Lower lobe of right lung (tissue), 2 donors: ENCODE measurements around the gene ZFP57. TPM values are rescaled to one million over a fixed set of nuclear protein-coding genes. Genes with fewer than 3 reads are reported as not detected.

Experiments
- ATAC-seq, 2 donors: fragments of 200-7000 bp; cut with Tn5 transposase; one replicate each; pipeline ENCODE4 v1.9.1; 2020 to 2022; ENCODE audit warnings: mild to moderate bottlenecking in 2 of 2, moderate library complexity in 2 of 2
- DNase-seq: peaks from one replicate; pipeline ENCODE4 v3.0.0-alpha.2; 2020
- H3K27ac ChIP-seq: fragments of 200-600 bp; one replicate; pipeline ENCODE4 v1.8.0; 2022
- H3K27me3 ChIP-seq: fragments of 200-600 bp; one replicate; pipeline ENCODE4 v1.8.0; 2022; ENCODE audit warnings: low read depth
- H3K36me3 ChIP-seq: fragments of 200-600 bp; one replicate; pipeline ENCODE4 v1.8.0; 2022; ENCODE audit warnings: mild to moderate bottlenecking
- H3K4me1 ChIP-seq: fragments of 200-600 bp; one replicate; pipeline ENCODE4 v1.8.0; 2022
- H3K4me3 ChIP-seq: fragments of 200-600 bp; one replicate; pipeline ENCODE4 v1.8.0; 2022; ENCODE audit warnings: mild to moderate bottlenecking
- H3K9me3 ChIP-seq: fragments of 200-600 bp; one replicate; pipeline ENCODE4 v1.8.0; 2022
- intact Hi-C: fragments of 100-400 bp; cut with DNase I; formaldehyde crosslinking; loops from one replicate; pipeline ENCODE4 v1.11.0; 2022
- long read RNA-seq: library from polyadenylated mRNA; unstranded; transcript quantifications from one replicate; pipeline ENCODE4 v2.0.0, GENCODE V29; 2021
- total RNA-seq: library from RNA; stranded (reverse); fragmentation: NEBNext Ultra II Directional; extraction: Animal tissue kit (Norgen Biotek cat#: 25700); gene quantifications from one replicate; pipeline ENCODE4 v1.2.1, GENCODE V29; 2021
- TF ChIP-seq, protein P1 (sequence below): fragments of 200-600 bp; IDR thresholded peaks from one replicate; pipeline ENCODE4 v1.8.0; 2022; ENCODE audit warnings: antibody characterized with exemption, mild to moderate bottlenecking
- donor health status: DM: no; HTN: yes; CAD: no; lungs with severe emphysema.

ZFP57 gene
- not detected for total RNA-seq
- long read RNA-seq, result 0 reads

GRCh38 chr6:29680904-29681303 is at the start of gene ZFP57:
Gene ZFP57 (minus strand): TSS chr6:29681152. CDS start chr6:29677003, 4,149 bp downstream.
- DNase-seq (no peak), ATAC-seq (no peak)
- Histone ChIP-seq H3K9me3 (no peaks in the 10 kb centered on the region), H3K36me3 (no peaks in the 10 kb centered on the region), H3K4me3 (no peak within 1 kb of the TSS), H3K4me1 (no peaks in the 10 kb centered on the region), H3K27ac (no peak within 1 kb of the TSS), H3K27me3 (peaks cover 8% of the 10 kb centered on the region)
- TF ChIP-seq, protein P1, sequence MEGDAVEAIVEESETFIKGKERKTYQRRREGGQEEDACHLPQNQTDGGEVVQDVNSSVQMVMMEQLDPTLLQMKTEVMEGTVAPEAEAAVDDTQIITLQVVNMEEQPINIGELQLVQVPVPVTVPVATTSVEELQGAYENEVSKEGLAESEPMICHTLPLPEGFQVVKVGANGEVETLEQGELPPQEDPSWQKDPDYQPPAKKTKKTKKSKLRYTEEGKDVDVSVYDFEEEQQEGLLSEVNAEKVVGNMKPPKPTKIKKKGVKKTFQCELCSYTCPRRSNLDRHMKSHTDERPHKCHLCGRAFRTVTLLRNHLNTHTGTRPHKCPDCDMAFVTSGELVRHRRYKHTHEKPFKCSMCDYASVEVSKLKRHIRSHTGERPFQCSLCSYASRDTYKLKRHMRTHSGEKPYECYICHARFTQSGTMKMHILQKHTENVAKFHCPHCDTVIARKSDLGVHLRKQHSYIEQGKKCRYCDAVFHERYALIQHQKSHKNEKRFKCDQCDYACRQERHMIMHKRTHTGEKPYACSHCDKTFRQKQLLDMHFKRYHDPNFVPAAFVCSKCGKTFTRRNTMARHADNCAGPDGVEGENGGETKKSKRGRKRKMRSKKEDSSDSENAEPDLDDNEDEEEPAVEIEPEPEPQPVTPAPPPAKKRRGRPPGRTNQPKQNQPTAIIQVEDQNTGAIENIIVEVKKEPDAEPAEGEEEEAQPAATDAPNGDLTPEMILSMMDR, result no peak
- intact Hi-C loops, result no loop called here

GRCh38 chr6:29730575-29731126 is 49.7 kb upstream of the ZFP57 start:
- TF ChIP-seq, protein P1, result no peak
- Histone ChIP-seq H3K4me1 (peaks cover 12% of the 10 kb centered on the region), H3K4me3 (no peak overlapping the region), H3K27me3 (no peaks in the 10 kb centered on the region), H3K9me3 (no peaks in the 10 kb centered on the region), H3K27ac (no peak overlapping the region), H3K36me3 (peaks cover 28% of the 10 kb centered on the region)
- ATAC-seq (peak in 1 of 2 donors; percentile 12), DNase-seq (no peak)
- intact Hi-C loops, result no loop called here

GRCh38 chr6:29729774-29730328 is 48.9 kb upstream of the ZFP57 start:
- no peak for DNase-seq
- intact Hi-C loops, result no loop called here
- H3K27me3 ChIP-seq, result no peaks in the 10 kb centered on the region
- H3K4me1 ChIP-seq, result peaks cover 20% of the 10 kb centered on the region
- TF ChIP-seq, protein P1, result no peak
- peaks cover 36% of the 10 kb centered on the region for H3K36me3 ChIP-seq
- no peak for ATAC-seq
- no peak overlapping the region for H3K4me3 ChIP-seq
- H3K27ac ChIP-seq, result no peak overlapping the region
- H3K9me3 ChIP-seq, result no peaks in the 10 kb centered on the region

DNA sequence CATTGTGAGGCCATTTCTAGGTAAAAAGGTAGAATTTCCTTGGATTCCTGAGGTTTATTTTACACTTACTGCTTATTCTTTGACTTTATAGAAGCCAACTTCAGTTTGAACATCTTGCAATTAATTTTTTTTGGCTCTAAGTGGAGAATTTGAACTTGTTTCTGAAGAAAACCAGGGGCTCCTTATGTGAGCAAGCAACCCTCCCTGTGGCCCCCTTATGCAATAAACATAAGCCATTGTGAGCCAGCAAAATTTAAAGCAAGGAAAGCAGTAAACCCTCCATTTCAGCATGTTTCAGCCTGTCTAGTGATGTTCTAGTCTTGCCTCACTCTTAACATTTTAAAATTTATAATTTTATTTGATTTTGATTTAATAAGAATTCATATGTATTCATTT is 47.9 kb upstream of the ZFP57 start:
- Histone ChIP-seq H3K4me3 (no peak overlapping the region), H3K27ac (no peak overlapping the region), H3K27me3 (no peaks in the 10 kb centered on the region), H3K36me3 (peaks cover 44% of the 10 kb centered on the region), H3K9me3 (no peaks in the 10 kb centered on the region), H3K4me1 (peaks cover 29% of the 10 kb centered on the region)
- intact Hi-C loops, result no loop called here
- TF ChIP-seq, protein P1, result no peak
- DNase-seq, result no peak
- no peak for ATAC-seq

- peaks cover 44% of the 10 kb centered on the region for H3K36me3 ChIP-seq
- TF ChIP-seq, protein P1, result no peak
- intact Hi-C loops, result no loop called here
These were observed 47.4 kb upstream of the ZFP57 start for GRCh38 chr6:29728173-29728874.

More at GRCh38 chr6:29728173-29728874, 47.4 kb upstream of the ZFP57 start:
- Histone ChIP-seq H3K4me1 (peaks cover 29% of the 10 kb centered on the region), H3K9me3 (no peaks in the 10 kb centered on the region), H3K27me3 (no peaks in the 10 kb centered on the region), H3K4me3 (no peak overlapping the region), H3K27ac (no peak overlapping the region)
- ATAC-seq, result no peak
- DNase-seq, result no peak
